B cell (primary cell): ENCODE results near the gene ZBTB48. TPM values are rescaled to one million over a fixed set of nuclear protein-coding genes. Genes with fewer than 3 reads are reported as not detected.

Experiments used
- ATAC-seq: fragments of 200-7000 bp; cut with Tn5 transposase; one replicate; pipeline ENCODE4 v1.10.0; 2021; ENCODE audit warnings: low read depth, mild to moderate bottlenecking, moderate number of reproducible peaks, moderate library complexity
- CTCF ChIA-PET: fragments of 350-600 bp; sonication (Branson Sonifier 250); formaldehyde crosslinking; loops from one replicate; lab custom pipeline; 2021; ENCODE audit warnings: antibody characterized with exemption, inconsistent platforms; lab: Charles Lee
- POLR2A ChIA-PET: fragments of 350-600 bp; sonication (Branson Sonifier 250); formaldehyde crosslinking; loops from one replicate; lab custom pipeline; 2021; ENCODE audit warnings: antibody characterized with exemption; lab: Charles Lee
- DNase-seq: peaks from one replicate; pipeline ENCODE4 v3.0.0; 2013
- H2AFZ ChIP-seq: 2 replicates; pipeline ENCODE4 v1.6.1; 2012; ENCODE audit warnings: mild to moderate bottlenecking, low read depth, low read length; ENCODE audit not compliant: insufficient read depth, poor library complexity, severe bottlenecking
- H3K27ac ChIP-seq, 2 donors: 1 replicate in 1 of 2; 2 replicates in 1 of 2; pipeline ENCODE4 v1.5.1; 2012 to 2013; ENCODE audit warnings: low read length in 2 of 2, mild to moderate bottlenecking in 2 of 2, moderate library complexity in 1 of 2
- H3K27me3 ChIP-seq, 4 experiments: fragments of 200-600 bp in 1 of 4; sonication (generic) in 1 of 4; replicated peaks in 1 of 4; 1 replicate in 2 of 4; 2 replicates in 2 of 4; pipeline versions ENCODE4 v1.6.1 to v1.7.0; 2013 to 2016; ENCODE audit warnings: low read length in 3 of 4, mild to moderate bottlenecking in 2 of 4, mixed read lengths in 1 of 4, moderate library complexity in 1 of 4; ENCODE audit not compliant: insufficient read depth in 4 of 4, control insufficient read depth in 3 of 4; ENCODE audit errors: control extremely low read depth in 1 of 4
- H3K36me3 ChIP-seq, 2 experiments: replicated peaks in 1 of 2; 1 replicate in 1 of 2; 2 replicates in 1 of 2; pipeline versions ENCODE4 v1.6.1 to v1.7.1; 2013; ENCODE audit warnings: low read length in 1 of 2; ENCODE audit not compliant: insufficient read depth in 2 of 2, control insufficient read depth in 1 of 2; ENCODE audit errors: control extremely low read depth in 1 of 2, extremely low read depth in 1 of 2
- H3K4me1 ChIP-seq, 2 donors: fragments of 200-600 bp in 1 of 2; sonication (generic) in 1 of 2; 1 replicate in 1 of 2; 2 replicates in 1 of 2; pipeline versions ENCODE4 v1.5.1 to v1.6.1; 2013 to 2017; ENCODE audit warnings: low read length in 2 of 2; ENCODE audit not compliant: control insufficient read depth in 2 of 2, insufficient read depth in 2 of 2
- H3K4me2 ChIP-seq: replicated peaks from 2 replicates; pipeline ENCODE3; 2012; ENCODE audit warnings: mild to moderate bottlenecking, low read depth, low read length; ENCODE audit not compliant: poor library complexity, severe bottlenecking
- H3K4me3 ChIP-seq, 5 experiments: fragments of 200-600 bp in 1 of 5; sonication (generic) in 1 of 5; 1 replicate in 3 of 5; 2 replicates in 2 of 5; pipeline versions ENCODE4 v1.5.1 to v1.7.0; 2011 to 2016; ENCODE audit warnings: low read length in 4 of 5, mild to moderate bottlenecking in 4 of 5, low read depth in 2 of 5, control low read depth in 1 of 5, moderate library complexity in 1 of 5; ENCODE audit not compliant: insufficient read depth in 1 of 5; ENCODE audit errors: control extremely low read depth in 1 of 5, extremely low read depth in 1 of 5
- H3K79me2 ChIP-seq: fragments of 200-600 bp; sonication (generic); one replicate; pipeline ENCODE4 v1.6.0; 2016; ENCODE audit warnings: low read length; ENCODE audit not compliant: control insufficient read depth, insufficient read depth
- H3K9ac ChIP-seq: fragments of 200-600 bp; sonication (generic); 2 replicates; pipeline ENCODE4 v1.6.1; 2017; ENCODE audit warnings: mild to moderate bottlenecking, low read length, moderate library complexity
- H3K9me3 ChIP-seq, 3 donors: one replicate each; pipeline versions ENCODE4 v1.6.1 to v1.7.1; 2013; ENCODE audit warnings: low read length in 2 of 3; ENCODE audit not compliant: control insufficient read depth in 2 of 3, insufficient read depth in 1 of 3; ENCODE audit errors: control extremely low read depth in 1 of 3
- H4K20me1 ChIP-seq: 2 replicates; pipeline ENCODE4 v1.6.0; 2012; ENCODE audit warnings: mild to moderate bottlenecking, low read length; ENCODE audit not compliant: insufficient read depth, control insufficient read depth, poor library complexity, severe bottlenecking
- H3K27ac Mint-ChIP-seq: one replicate; pipeline ENCODE4 v1.8.0; 2021; ENCODE audit warnings: mixed read lengths
- H3K27me3 Mint-ChIP-seq: one replicate; pipeline ENCODE4 v1.8.0; 2021; ENCODE audit warnings: mixed read lengths
- H3K4me1 Mint-ChIP-seq: one replicate; pipeline ENCODE4 v1.8.0; 2021; ENCODE audit warnings: mixed read lengths
- H3K4me3 Mint-ChIP-seq: one replicate; pipeline ENCODE4 v1.8.0; 2021; ENCODE audit warnings: mixed read lengths
- H3K9me3 Mint-ChIP-seq: one replicate; pipeline ENCODE4 v1.8.0; 2022; ENCODE audit warnings: mixed read lengths; ENCODE audit not compliant: insufficient read depth
- EZH2 ChIP-seq: IDR thresholded peaks from 2 replicates; pipeline ENCODE4 v1.6.1; 2012; ENCODE audit warnings: borderline replicate concordance, low read depth, mild to moderate bottlenecking, moderate library complexity, low read length; ENCODE audit not compliant: insufficient read depth, poor library complexity, severe bottlenecking
- WGBS: methylation state at CpG from one replicate; pipeline ENCODE4 v1.1.5; 2013; ENCODE audit warnings: missing lambda C conversion rate; ENCODE audit not compliant: insufficient coverage; 5-methylcytosine and 5-hydroxymethylcytosine counted together
- intact Hi-C: fragments of 100-400 bp; cut with micrococcal nuclease; formaldehyde crosslinking; loops from one replicate; pipeline ENCODE4 v1.10.0; 2022
- polyA plus RNA-seq: library from polyadenylated mRNA; depleted of rRNA; stranded (reverse); fragments of >200 nt; gene quantifications from 2 replicates; pipeline ENCODE4 v1.2.3, GENCODE V29; 2012
- total RNA-seq, 2 donors: library from RNA; stranded (reverse); fragments of 120-200 nt in 1 of 2; gene quantifications; 1 replicate in 1 of 2; 2 replicates in 1 of 2; pipeline versions ENCODE4 v1.2.3 to v1.2.4, GENCODE V29; 2013 to 2022
- TF ChIP-seq, protein P1 (sequence below): fragments of 200-600 bp; IDR thresholded peaks from one replicate; pipeline ENCODE4 v1.8.0; 2022; ENCODE audit warnings: antibody characterized with exemption, mild to moderate bottlenecking

Gene ZBTB48
- total and polyA plus RNA-seq, 2 donors (not counting 1 experiment from before 2014, with no cell fraction given), result 65.6 to 100 TPM

DNA sequence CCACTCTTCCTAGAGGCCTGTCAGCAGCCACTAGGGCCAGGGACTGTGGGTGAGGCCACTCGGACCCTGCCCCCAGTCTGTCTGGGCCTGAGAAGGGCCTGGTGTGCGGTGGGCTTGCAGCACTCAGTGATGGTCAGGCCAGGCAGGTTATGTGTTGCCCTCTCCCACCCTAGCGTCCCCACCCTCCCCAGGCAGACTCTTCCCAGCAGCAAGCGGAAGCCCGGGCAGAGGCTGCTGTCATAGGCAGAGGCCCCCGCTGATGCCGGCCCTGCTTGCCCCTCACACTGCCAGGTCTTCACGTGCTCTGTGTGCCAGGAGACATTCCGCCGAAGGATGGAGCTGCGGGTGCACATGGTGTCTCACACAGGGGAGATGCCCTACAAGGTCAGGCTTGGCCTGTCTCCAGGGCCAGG is 6.6 kb downstream of the ZBTB48 start:
- 97% methylated on average over 11 of the region's 11 CpGs for WGBS

DNA sequence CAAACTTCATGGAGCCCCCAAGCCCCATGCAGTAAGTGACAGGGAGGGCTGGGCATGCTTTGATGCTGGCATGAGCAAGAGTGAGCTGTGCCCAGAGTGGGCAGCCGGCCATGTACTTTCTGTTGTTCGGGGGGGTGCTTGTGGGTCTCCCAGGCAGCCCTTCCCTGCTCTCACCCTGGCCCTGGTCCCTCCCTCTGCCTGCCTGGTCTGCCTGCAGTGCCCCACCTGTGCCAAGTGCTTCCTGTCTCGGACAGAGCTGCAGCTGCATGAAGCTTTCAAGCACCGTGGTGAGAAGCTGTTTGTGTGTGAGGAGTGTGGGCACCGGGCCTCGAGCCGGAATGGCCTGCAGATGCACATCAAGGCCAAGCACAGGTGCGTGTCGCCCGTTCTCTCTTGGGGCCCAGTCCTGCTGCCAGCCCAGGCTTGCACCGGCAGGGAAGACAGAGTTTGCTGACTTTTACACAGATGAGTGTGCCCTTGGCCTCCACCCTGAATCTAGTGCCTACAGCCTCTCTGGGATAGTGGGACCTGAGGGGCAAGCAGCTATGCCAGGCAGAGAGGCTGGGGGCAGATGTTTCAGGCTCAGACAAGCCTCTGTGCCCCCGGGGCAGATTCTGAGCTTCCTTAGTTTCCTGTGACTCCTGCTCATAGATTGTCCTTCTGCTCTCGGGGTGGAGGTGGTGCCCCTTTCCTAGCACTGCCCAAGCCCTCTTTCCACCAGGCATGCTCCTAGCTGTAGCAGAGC is 7.6 kb downstream of the ZBTB48 start:
- peaks cover 22% of the 10 kb centered on the region for H3K79me2 ChIP-seq
- H3K4me1 Mint-ChIP-seq, result peaks cover 10% of the 10 kb centered on the region
- H3K27ac Mint-ChIP-seq, result no peak overlapping the region
- H3K36me3 ChIP-seq, result peaks cover 0 to 38% of the 10 kb centered on the region in 2 experiments
- H3K4me2 ChIP-seq, result no peak overlapping the region
- H3K9me3 Mint-ChIP-seq, result no peaks in the 10 kb centered on the region
- 21% methylated on average over 13 of the region's 13 CpGs for WGBS
- ChIA-PET POLR2A (interaction anchor here (0.6 kb wide), 1 partner anchor 65 kb away, joined by 8 read pairs; no protein-coding TSS in a partner anchor), CTCF (no interaction called here)
- H4K20me1 ChIP-seq, result peaks cover 57% of the 10 kb centered on the region
- H3K9me3 ChIP-seq, result no peaks in the 10 kb centered on the region
- H3K4me1 ChIP-seq, result peaks cover 0 to 21% of the 10 kb centered on the region in 2 donors
- H2AFZ ChIP-seq, result no peak overlapping the region
- no peaks in the 10 kb centered on the region for H3K27me3 ChIP-seq
- no peak overlapping the region for H3K27ac ChIP-seq
- no peak overlapping the region for H3K9ac ChIP-seq
- TF ChIP-seq, protein P1, sequence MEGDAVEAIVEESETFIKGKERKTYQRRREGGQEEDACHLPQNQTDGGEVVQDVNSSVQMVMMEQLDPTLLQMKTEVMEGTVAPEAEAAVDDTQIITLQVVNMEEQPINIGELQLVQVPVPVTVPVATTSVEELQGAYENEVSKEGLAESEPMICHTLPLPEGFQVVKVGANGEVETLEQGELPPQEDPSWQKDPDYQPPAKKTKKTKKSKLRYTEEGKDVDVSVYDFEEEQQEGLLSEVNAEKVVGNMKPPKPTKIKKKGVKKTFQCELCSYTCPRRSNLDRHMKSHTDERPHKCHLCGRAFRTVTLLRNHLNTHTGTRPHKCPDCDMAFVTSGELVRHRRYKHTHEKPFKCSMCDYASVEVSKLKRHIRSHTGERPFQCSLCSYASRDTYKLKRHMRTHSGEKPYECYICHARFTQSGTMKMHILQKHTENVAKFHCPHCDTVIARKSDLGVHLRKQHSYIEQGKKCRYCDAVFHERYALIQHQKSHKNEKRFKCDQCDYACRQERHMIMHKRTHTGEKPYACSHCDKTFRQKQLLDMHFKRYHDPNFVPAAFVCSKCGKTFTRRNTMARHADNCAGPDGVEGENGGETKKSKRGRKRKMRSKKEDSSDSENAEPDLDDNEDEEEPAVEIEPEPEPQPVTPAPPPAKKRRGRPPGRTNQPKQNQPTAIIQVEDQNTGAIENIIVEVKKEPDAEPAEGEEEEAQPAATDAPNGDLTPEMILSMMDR, result no peak
- TF ChIP-seq EZH2, result no peak
- intact Hi-C loops, result no loop called here
- no peak for ATAC-seq
- DNase-seq, result no peak
- H3K4me3 ChIP-seq, result no peak overlapping the region
- H3K4me3 Mint-ChIP-seq, result no peak overlapping the region
- no peaks in the 10 kb centered on the region for H3K27me3 Mint-ChIP-seq

More for the DNA sequence above, 6.6 kb downstream of the ZBTB48 start:
- no peak overlapping the region for H3K9ac ChIP-seq
- H3K4me3 ChIP-seq, result no peak overlapping the region
- ChIA-PET CTCF (no interaction called here), POLR2A (interaction anchor here (0.6 kb wide), 1 partner anchor 28 kb away, joined by 3 read pairs; no protein-coding TSS in a partner anchor)
- no peak for ATAC-seq
- no peak overlapping the region for H3K27ac ChIP-seq
- H3K4me1 ChIP-seq, result peaks cover 6 to 27% of the 10 kb centered on the region in 2 donors
- Mint-ChIP-seq H3K27me3 (no peaks in the 10 kb centered on the region), H3K4me3 (no peak overlapping the region), H3K9me3 (no peaks in the 10 kb centered on the region), H3K27ac (no peak overlapping the region), H3K4me1 (peaks cover 20% of the 10 kb centered on the region)
- TF ChIP-seq, protein P1, result no peak
- TF ChIP-seq EZH2, result no peak
- peaks cover 49% of the 10 kb centered on the region for H4K20me1 ChIP-seq
- H3K79me2 ChIP-seq, result peaks cover 29% of the 10 kb centered on the region
- intact Hi-C loops, result no loop called here
- H3K4me2 ChIP-seq, result no peak overlapping the region
- no peaks in the 10 kb centered on the region for H3K27me3 ChIP-seq
- no peak for DNase-seq
- H2AFZ ChIP-seq, result no peak overlapping the region
- H3K36me3 ChIP-seq, result peaks cover 0 to 39% of the 10 kb centered on the region in 2 experiments
- no peaks in the 10 kb centered on the region for H3K9me3 ChIP-seq
